ENCODE results near the gene NPR2. TPM values are rescaled to one million over a fixed set of nuclear protein-coding genes. Genes with fewer than 3 reads are reported as not detected.
A peak's percentile ranks its signal among the peaks of the same experiment; 100 is the strongest.

The NPR2 gene
- total RNA-seq, 2 donors from 2014 or later = 21.1 to 24.3 TPM

GRCh38 chr9:35792826-35793225 lies 1.4 kb downstream of the NPR2 start:
- ATAC-seq (no peak), DNase-seq (no peak)
- intact Hi-C loops (cut with DNase I) = loop anchor here (5.0 to 10.0 kb wide), 2 partner anchors 34 to 92 kb away; partner anchors contain the start of genes FAM221B (in 1 of the 2) and TMEM8B (in 1 of the 2)

- intact Hi-C loops (cut with DNase I) = loop anchor here (5.0 to 10.0 kb wide), 2 partner anchors 34 to 91 kb away; partner anchors contain the start of genes FAM221B (in 1 of the 2) and TMEM8B (in 1 of the 2)
- ATAC-seq (no peak), DNase-seq (no peak)
Observed at GRCh38 chr9:35793461-35793860, 2.1 kb downstream of the NPR2 start.

- DNase-seq (no peak), ATAC-seq (no peak)
- intact Hi-C loops (cut with DNase I) = loop anchor here in 1 of 2 donors (10.0 kb wide), 1 partner anchor 89 kb away; no protein-coding TSS in a partner anchor
Observed at GRCh38 chr9:35795695-35796094, 4.3 kb downstream of the NPR2 start.

GRCh38 chr9:35797311-35798109 lies 6.1 kb downstream of the NPR2 start:
- ATAC-seq = no peak
- intact Hi-C loops (cut with DNase I) = loop anchor here in 1 of 2 donors (10.0 kb wide), 1 partner anchor 87 kb away; no protein-coding TSS in a partner anchor
- no peak for DNase-seq

GRCh38 chr9:35798658-35799374 lies 7.4 kb downstream of the NPR2 start:
- intact Hi-C loops (cut with DNase I) = loop anchor here in 1 of 2 donors (10.0 kb wide), 1 partner anchor 86 kb away; no protein-coding TSS in a partner anchor
- DNase-seq = no peak
- no peak for ATAC-seq

- intact Hi-C loops (cut with DNase I) = no loop called here
- no peak for DNase-seq
- no peak for ATAC-seq
Observed at GRCh38 chr9:35800530-35800929, 9.1 kb downstream of the NPR2 start.

GRCh38 chr9:35801328-35802128 lies 10.1 kb downstream of the NPR2 start:
- intact Hi-C loops (cut with DNase I) = no loop called here
- no peak for DNase-seq
- no peak for ATAC-seq

- DNase-seq (no peak), ATAC-seq (no peak)
- intact Hi-C loops (cut with DNase I) = no loop called here
Observed at GRCh38 chr9:35806101-35806500, 14.7 kb downstream of the NPR2 start.

GRCh38 chr9:35808433-35808832 lies 17.0 kb downstream of the NPR2 start:
- DNase-seq = no peak
- intact Hi-C loops (cut with DNase I) = no loop called here
- ATAC-seq = no peak

- DNase-seq = no peak
- intact Hi-C loops (cut with DNase I) = no loop called here
Observed at GRCh38 chr9:35810122-35810521, 18.7 kb downstream of the NPR2 start.

GRCh38 chr9:35811381-35812024 lies 20.1 kb downstream of the NPR2 start:
- no peak for ATAC-seq
- no peak for DNase-seq
- intact Hi-C loops (cut with DNase I) = no loop called here

More at GRCh38 chr9:35810122-35810521, 18.7 kb downstream of the NPR2 start:
- no peak for ATAC-seq

GRCh38 chr9:35812025-35812602 lies 20.7 kb downstream of the NPR2 start, which contains the start of gene SPAG8:
Gene SPAG8, minus strand, starts transcription at chr9:35812262. Its CDS starts 115 bp downstream, at chr9:35812147.
- DNase-seq (peak; percentile 96), ATAC-seq (peak; percentile 69 to 72)
- intact Hi-C loops (cut with DNase I) = no loop called here

- no peak for DNase-seq
Observed at GRCh38 chr9:35813434-35814105, 22.2 kb downstream of the NPR2 start.

GRCh38 chr9:35814106-35814840 lies 22.9 kb downstream of the NPR2 start:
- intact Hi-C loops (cut with DNase I) = loop anchor here in 1 of 2 donors (2.0 kb wide), 1 partner anchor 15 kb away; the partner anchor contains the start of genes FAM221B and TMEM8B
- DNase-seq (peak; percentile 86), ATAC-seq (peak; percentile 56 to 64)

More at GRCh38 chr9:35813434-35814105, 22.2 kb downstream of the NPR2 start:
- intact Hi-C loops (cut with DNase I) = loop anchor here in 1 of 2 donors (2.0 kb wide), 1 partner anchor 15 kb away; the partner anchor contains the start of genes FAM221B and TMEM8B
- no peak for ATAC-seq

GRCh38 chr9:35814841-35815543 lies 23.6 kb downstream of the NPR2 start, which contains the start of gene HINT2:
Gene HINT2, minus strand, starts transcription at chr9:35815042. Its CDS starts 63 bp downstream, at chr9:35814979.
- ATAC-seq (peak; percentile 94 to 96), DNase-seq (peak; percentile 96)
- intact Hi-C loops (cut with DNase I) = loop anchor here in 1 of 2 donors (2.0 kb wide), 1 partner anchor 14 kb away; the partner anchor contains the start of genes FAM221B and TMEM8B

- intact Hi-C loops (cut with DNase I) = no loop called here
- no peak for DNase-seq
- no peak for ATAC-seq
Observed at GRCh38 chr9:35816708-35817107, 25.3 kb downstream of the NPR2 start.

All from left cardiac atrium (tissue), 4 donors.